ENCODE data around the gene SIX2.

The SIX2 gene

GRCh38 chr2:45009303-45009927, at the start of gene SIX2:
TSS of gene SIX2 (minus strand) at chr2:45009452. CDS start at chr2:45009110, 342 bp downstream.
- no peak for TF ChIP-seq CTCF (IDR thresholded peaks at IDR 0.05)
- Histone ChIP-seq H3K27me3 (peaks cover 100% of the 10 kb centered on the region), H3K9me3 (no peaks in the 10 kb centered on the region), H3K27ac (no peak within 1 kb of the TSS), H3K4me3 (ENCODE audit: low read depth in 1 of 2, low read length in 1 of 2) (peak within 1 kb of the TSS; percentile 24 to 39), H3K36me3 (no peaks in the 10 kb centered on the region), H3K4me1 (ENCODE audit: control insufficient read depth in 1 of 2, insufficient read depth in 1 of 2, low read depth in 1 of 2, low read length in 1 of 2) (peaks cover 13 to 35% of the 10 kb centered on the region in 2 experiments)

- no peak overlapping the region for H3K27ac ChIP-seq
- no peak for TF ChIP-seq CTCF (IDR thresholded peaks at IDR 0.05)
Measured at GRCh38 chr2:45055162-45055605, 45.9 kb upstream of the SIX2 start.

GRCh38 chr2:45053966-45054365, 44.7 kb upstream of the SIX2 start:
- Histone ChIP-seq H3K4me1 (ENCODE audit: control insufficient read depth in 1 of 2, insufficient read depth in 1 of 2, low read depth in 1 of 2, low read length in 1 of 2) (no peaks in the 10 kb centered on the region), H3K36me3 (no peaks in the 10 kb centered on the region), H3K4me3 (ENCODE audit: low read depth in 1 of 2, low read length in 1 of 2) (no peak overlapping the region), H3K9me3 (no peaks in the 10 kb centered on the region), H3K27me3 (no peaks in the 10 kb centered on the region), H3K27ac (no peak overlapping the region)
- TF ChIP-seq CTCF (IDR thresholded peaks at IDR 0.05), result no peak

More at GRCh38 chr2:45055162-45055605, 45.9 kb upstream of the SIX2 start:
- Histone ChIP-seq H3K4me3 (ENCODE audit: low read depth in 1 of 2, low read length in 1 of 2) (no peak overlapping the region), H3K9me3 (no peaks in the 10 kb centered on the region), H3K27me3 (no peaks in the 10 kb centered on the region), H3K4me1 (ENCODE audit: control insufficient read depth in 1 of 2, insufficient read depth in 1 of 2, low read depth in 1 of 2, low read length in 1 of 2) (no peaks in the 10 kb centered on the region), H3K36me3 (no peaks in the 10 kb centered on the region)

- Histone ChIP-seq H3K36me3 (no peaks in the 10 kb centered on the region), H3K4me1 (ENCODE audit: control insufficient read depth in 1 of 2, insufficient read depth in 1 of 2, low read depth in 1 of 2, low read length in 1 of 2) (no peaks in the 10 kb centered on the region), H3K9me3 (no peaks in the 10 kb centered on the region), H3K27me3 (no peaks in the 10 kb centered on the region), H3K4me3 (ENCODE audit: low read depth in 1 of 2, low read length in 1 of 2) (no peak overlapping the region), H3K27ac (no peak overlapping the region)
- no peak for TF ChIP-seq CTCF (IDR thresholded peaks at IDR 0.05)
Measured at GRCh38 chr2:45052388-45052928, 43.2 kb upstream of the SIX2 start.

- no peak overlapping the region for H3K27ac ChIP-seq
- no peak overlapping the region for H3K4me3 ChIP-seq (ENCODE audit: low read depth in 1 of 2, low read length in 1 of 2)
- H3K9me3 ChIP-seq, result no peaks in the 10 kb centered on the region
- no peak for TF ChIP-seq CTCF (IDR thresholded peaks at IDR 0.05)
- H3K4me1 ChIP-seq (ENCODE audit: control insufficient read depth in 1 of 2, insufficient read depth in 1 of 2, low read depth in 1 of 2, low read length in 1 of 2), result no peaks in the 10 kb centered on the region
- H3K27me3 ChIP-seq, result peaks cover 5% of the 10 kb centered on the region
- no peaks in the 10 kb centered on the region for H3K36me3 ChIP-seq
Measured at GRCh38 chr2:45049569-45050336, 40.5 kb upstream of the SIX2 start.
